H1 (cell line): ENCODE measurements around the gene PML. TPM values are rescaled to one million over a fixed set of nuclear protein-coding genes. Genes with fewer than 3 reads are reported as not detected.

ENCODE experiments used
- CTCF ChIA-PET: fragments of 300-600 bp; sonication (Branson Sonifier 250); formaldehyde crosslinking; loops from one replicate; lab custom pipeline; 2021; ENCODE audit not compliant: partially characterized antibody; lab: Charles Lee
- POLR2A ChIA-PET: fragments of 300-600 bp; sonication (Branson Sonifier 250); formaldehyde crosslinking; loops from one replicate; lab custom pipeline; 2021; ENCODE audit warnings: inconsistent platforms; ENCODE audit not compliant: partially characterized antibody; lab: Charles Lee
- DNase-seq, 2 experiments: peaks; one replicate each; pipeline versions ENCODE4 v3.0.0 to v3.0.0-alpha.2; 2010 to 2022; ENCODE audit warnings: low spot score in 2 of 2, low read depth in 1 of 2, mixed read lengths in 1 of 2
- FAIRE-seq: peaks from 2 replicates; lab custom pipeline; 2011; peaks lifted over from hg19 to GRCh38; lab: Jason Lieb, UNC
- H2AFZ ChIP-seq: 2 replicates; pipeline ENCODE4 v1.8.1; 2012; ENCODE audit warnings: low read length, inconsistent platforms
- H2AK5ac ChIP-seq: 2 replicates; pipeline ENCODE4 v1.6.1; 2013; ENCODE audit warnings: low read depth, low read length
- H2BK120ac ChIP-seq: replicated peaks from 2 replicates; pipeline ENCODE3; 2013; ENCODE audit warnings: low read depth, low read length, inconsistent platforms
- H2BK12ac ChIP-seq: 2 replicates; pipeline ENCODE4 v1.6.1; 2013; ENCODE audit warnings: low read depth, low read length
- H2BK15ac ChIP-seq: 2 replicates; pipeline ENCODE4 v1.6.1; 2013; ENCODE audit warnings: low read length
- H2BK20ac ChIP-seq: 2 replicates; pipeline ENCODE4 v1.6.1; 2013; ENCODE audit warnings: low read length
- H2BK5ac ChIP-seq: 2 replicates; pipeline ENCODE4 v1.6.1; 2013; ENCODE audit warnings: low read depth, low read length
- H3K14ac ChIP-seq: 2 replicates; pipeline ENCODE4 v1.6.1; 2013; ENCODE audit warnings: inconsistent platforms; ENCODE audit not compliant: insufficient read length
- H3K18ac ChIP-seq: 2 replicates; pipeline ENCODE4 v1.6.1; 2013; ENCODE audit warnings: low read length; ENCODE audit errors: extremely low read depth
- H3K23ac ChIP-seq: 2 replicates; pipeline ENCODE4 v1.6.1; 2013; ENCODE audit warnings: inconsistent platforms; ENCODE audit not compliant: insufficient read length
- H3K23me2 ChIP-seq: 2 replicates; pipeline ENCODE4 v1.6.1; 2013; ENCODE audit warnings: low read depth, low read length
- H3K27ac ChIP-seq: 2 replicates; pipeline ENCODE4 v1.6.1; 2011; ENCODE audit warnings: low read depth, low read length, inconsistent platforms
- H3K27me3 ChIP-seq, 4 experiments: replicated peaks in 1 of 4; 1 replicate in 1 of 4; 2 replicates in 3 of 4; pipeline versions ENCODE4 v1.6.1 to v1.8.1; 2011 to 2013; ENCODE audit warnings: low read length in 3 of 4, mild to moderate bottlenecking in 3 of 4, inconsistent platforms in 2 of 4, mixed read lengths in 2 of 4, moderate library complexity in 1 of 4; ENCODE audit not compliant: control insufficient read depth in 3 of 4, insufficient read depth in 3 of 4; ENCODE audit errors: extremely low read depth in 1 of 4
- H3K36me3 ChIP-seq, 4 experiments: 2 replicates each; pipeline versions ENCODE4 v1.6.1 to v1.8.1; 2011 to 2013; ENCODE audit warnings: mild to moderate bottlenecking in 4 of 4, low read length in 3 of 4, moderate library complexity in 2 of 4, control low read depth in 1 of 4, inconsistent platforms in 1 of 4; ENCODE audit not compliant: insufficient read depth in 4 of 4, control insufficient read depth in 2 of 4
- H3K4ac ChIP-seq: replicated peaks from 2 replicates; pipeline ENCODE3; 2013; ENCODE audit warnings: low read length, low read depth, mixed read lengths, inconsistent platforms; ENCODE audit not compliant: insufficient read length
- H3K4me1 ChIP-seq, 4 experiments: replicated peaks in 1 of 4; 1 replicate in 1 of 4; 2 replicates in 3 of 4; pipeline versions ENCODE4 v1.6.1 to v1.8.1; 2011 to 2013; ENCODE audit warnings: low read length in 3 of 4, inconsistent platforms in 2 of 4, mixed read lengths in 1 of 4; ENCODE audit not compliant: insufficient read depth in 4 of 4, control insufficient read depth in 3 of 4
- H3K4me2 ChIP-seq, 2 experiments: 2 replicates each; pipeline versions ENCODE4 v1.6.1 to v1.8.1; 2011 to 2013; ENCODE audit warnings: low read depth in 2 of 2, low read length in 2 of 2, control low read depth in 1 of 2, inconsistent platforms in 1 of 2, mild to moderate bottlenecking in 1 of 2; ENCODE audit not compliant: insufficient read depth in 1 of 2
- H3K4me3 ChIP-seq, 4 experiments: fragments of 200-600, 300-600 bp in 1 of 4; sonication (generic), shearing (Covaris generic), sonication (Bioruptor Twin) in 1 of 4; 2 replicates each; pipeline versions ENCODE4 v1.5.1 to v1.8.1; 2011 to 2016; ENCODE audit warnings: low read length in 4 of 4, low read depth in 3 of 4, control low read depth in 2 of 4, inconsistent platforms in 2 of 4, mild to moderate bottlenecking in 2 of 4, mixed read lengths in 1 of 4, moderate library complexity in 1 of 4; ENCODE audit not compliant: insufficient read depth in 2 of 4; ENCODE audit errors: extremely low read depth in 1 of 4
- H3K56ac ChIP-seq: replicated peaks from 2 replicates; pipeline ENCODE3; 2013; ENCODE audit warnings: low read depth, mild to moderate bottlenecking, mixed read lengths, low read length, inconsistent platforms; ENCODE audit not compliant: insufficient read length
- H3K79me1 ChIP-seq: 2 replicates; pipeline ENCODE4 v1.6.1; 2013; ENCODE audit warnings: low read depth, low read length, control low read depth
- H3K79me2 ChIP-seq, 2 experiments: 2 replicates each; pipeline versions ENCODE4 v1.6.1 to v1.8.1; 2012 to 2013; ENCODE audit warnings: low read length in 2 of 2, mild to moderate bottlenecking in 2 of 2, inconsistent platforms in 1 of 2; ENCODE audit not compliant: insufficient read depth in 2 of 2, control insufficient read depth in 1 of 2
- H3K9ac ChIP-seq, 4 experiments: replicated peaks in 1 of 4; 1 replicate in 1 of 4; 2 replicates in 3 of 4; pipeline versions ENCODE4 v1.6.1 to v1.8.1; 2011 to 2013; ENCODE audit warnings: low read depth in 3 of 4, low read length in 3 of 4, control low read depth in 2 of 4, mild to moderate bottlenecking in 2 of 4, moderate library complexity in 2 of 4, inconsistent platforms in 1 of 4; ENCODE audit errors: extremely low read depth in 1 of 4
- H3K9me3 ChIP-seq, 2 experiments: 2 replicates each; pipeline versions ENCODE4 v1.6.1 to v1.8.1; 2012 to 2013; ENCODE audit warnings: mild to moderate bottlenecking in 2 of 2, moderate library complexity in 2 of 2, control low read depth in 1 of 2, inconsistent platforms in 1 of 2, low read depth in 1 of 2, low read length in 1 of 2, mixed read lengths in 1 of 2; ENCODE audit not compliant: insufficient read depth in 2 of 2
- H4K20me1 ChIP-seq, 2 experiments: replicated peaks in 1 of 2; 2 replicates each; pipeline versions ENCODE3 to v1.8.1; 2011 to 2013; ENCODE audit warnings: inconsistent platforms in 2 of 2, low read length in 2 of 2, mild to moderate bottlenecking in 1 of 2; ENCODE audit not compliant: insufficient read depth in 2 of 2, control insufficient read depth in 1 of 2
- H4K5ac ChIP-seq: 2 replicates; pipeline ENCODE4 v1.6.1; 2013; ENCODE audit warnings: low read length, low read depth, mixed read lengths, inconsistent platforms; ENCODE audit not compliant: insufficient read length
- H4K8ac ChIP-seq: 2 replicates; pipeline ENCODE4 v1.8.0; 2013; ENCODE audit warnings: mild to moderate bottlenecking, moderate library complexity, low read length, inconsistent platforms; ENCODE audit not compliant: insufficient read depth; ENCODE audit errors: extremely low read depth
- H4K91ac ChIP-seq: replicated peaks from 2 replicates; pipeline ENCODE3; 2013; ENCODE audit warnings: low read length, mixed read lengths, inconsistent platforms; ENCODE audit not compliant: insufficient read length
- ATF3 ChIP-seq: IDR thresholded peaks from 2 replicates; pipeline ENCODE4 v1.6.1; 2011; ENCODE audit warnings: low read depth, mild to moderate bottlenecking, low read length; ENCODE audit not compliant: insufficient read depth
- EGR1 ChIP-seq: IDR thresholded peaks from 2 replicates; pipeline ENCODE4 v1.6.1; 2011; ENCODE audit warnings: low read depth, low read length, borderline replicate concordance
- GABPA ChIP-seq: IDR thresholded peaks from 2 replicates; pipeline ENCODE4 v1.6.1; 2011; ENCODE audit warnings: mild to moderate bottlenecking, low read length, moderate library complexity, borderline replicate concordance; ENCODE audit not compliant: insufficient read depth
- SP1 ChIP-seq: IDR thresholded peaks from 2 replicates; pipeline ENCODE4 v1.6.1; 2011; ENCODE audit warnings: low read depth, low read length
- SRF ChIP-seq: IDR thresholded peaks from 2 replicates; pipeline ENCODE4 v1.6.1; 2011; ENCODE audit warnings: mild to moderate bottlenecking, low read depth, low read length, moderate library complexity
- TAF7 ChIP-seq: optimal IDR thresholded peaks from 2 replicates; pipeline ENCODE3; 2011; ENCODE audit warnings: low read depth, mild to moderate bottlenecking, inconsistent platforms, low read length, moderate library complexity, borderline replicate concordance
- TEAD4 ChIP-seq: IDR thresholded peaks from 2 replicates; pipeline ENCODE4 v1.6.1; 2012; ENCODE audit warnings: low read depth, low read length, inconsistent platforms, mixed read lengths
- WGBS, 2 experiments: shearing (Covaris generic) in 1 of 2; methylation state at CpG; one replicate each; pipeline versions ENCODE4 v1.1.6 to v1.1.7; 2013 to 2015; ENCODE audit warnings: low lambda C conversion rate in 2 of 2, mixed read lengths in 2 of 2, inconsistent platforms in 1 of 2, low coverage in 1 of 2, missing lambda C conversion rate in 1 of 2; ENCODE audit not compliant: insufficient replicate concordance in 2 of 2, insufficient coverage in 1 of 2, insufficient read length in 1 of 2; ENCODE audit errors: extremely low coverage in 1 of 2, missing lambda C conversion rate in 1 of 2; 5-methylcytosine and 5-hydroxymethylcytosine counted together
- polyA plus RNA-seq, 7 experiments: library from polyadenylated mRNA; depleted of rRNA in 3 of 7; stranded (reverse) in 5 of 7; unstranded in 2 of 7; fragments of >200 nt in 5 of 7; fragments of 200-250 nt in 2 of 7; gene quantifications; 1 replicate in 5 of 7; 2 replicates in 1 of 7; 4 replicates in 1 of 7; pipeline versions ENCODE4 v1.2.1 to v1.2.3, GENCODE V29; 2011 to 2013; ENCODE audit warnings: missing spikeins in 2 of 7, mixed read lengths in 2 of 7
- total RNA-seq: library from RNA; stranded (reverse); fragmentation: NEBNext Ultra II Directional; extraction: Animal tissue kit (Norgen Biotek cat#: 25700); gene quantifications from 2 replicates; pipeline ENCODE4 v1.2.1, GENCODE V29; 2021

Gene PML
- total and polyA plus RNA-seq, 2 of the 8 experiments (the other 6 are each of a cell fraction or from before 2014, with no cell fraction given): 14.9 to 30.3 TPM

- no peaks in the 10 kb centered on the region for H3K23me2 ChIP-seq
- no peak overlapping the region for H2BK12ac ChIP-seq
- DNase-seq (no peak), FAIRE-seq (no peak)
- no peak overlapping the region for H3K9ac ChIP-seq
- H3K27ac ChIP-seq: no peak overlapping the region
- H3K4ac ChIP-seq: no peak overlapping the region
- no peak overlapping the region for H3K56ac ChIP-seq
- peaks cover 7% of the 10 kb centered on the region; the same call in 1 of the 2 replicates for H3K79me1 ChIP-seq
- ChIA-PET POLR2A (interaction anchor here (1.2 kb wide), 1 partner anchor 17 kb away, joined by 3 read pairs; the partner anchor contains the start of gene PML), CTCF (interaction anchor here (1.1 to 4.6 kb wide), 8 partner anchors 18 to 144 kb away, joined by 3 to 24 read pairs (median 4); partner anchors contain the start of genes PML and STOML1)
- no peak overlapping the region for H3K4me2 ChIP-seq
- no peak overlapping the region for H2AK5ac ChIP-seq
- H3K36me3 ChIP-seq: peaks cover 0 to 3% (median 2%) of the 10 kb centered on the region in 4 experiments; a peak in 4 of 8 replicates
- H3K14ac ChIP-seq: no peak overlapping the region
- H3K9me3 ChIP-seq: no peaks in the 10 kb centered on the region
- 86% methylated on average over 2 of the region's 2 CpGs; no CpG with 5 or more reads in 1 of the 2 experiments for WGBS, 2 experiments
- no peaks in the 10 kb centered on the region for H3K27me3 ChIP-seq
- H4K20me1 ChIP-seq: peaks cover 3 to 14% of the 10 kb centered on the region in 2 experiments
- H3K18ac ChIP-seq: no peak overlapping the region
- no peak overlapping the region for H2AFZ ChIP-seq
- no peak overlapping the region for H2BK20ac ChIP-seq
- no peak overlapping the region for H3K23ac ChIP-seq
- H3K4me1 ChIP-seq: no peaks in the 10 kb centered on the region
- no peak overlapping the region for H4K5ac ChIP-seq
- no peak overlapping the region for H3K4me3 ChIP-seq
- no peak overlapping the region for H4K91ac ChIP-seq
- no peak overlapping the region for H4K8ac ChIP-seq
- peaks cover 0 to 3% of the 10 kb centered on the region in 2 experiments; a peak in 1 of 4 replicates for H3K79me2 ChIP-seq
- H2BK15ac ChIP-seq: no peak overlapping the region
- no peak overlapping the region for H2BK120ac ChIP-seq
- no peak overlapping the region for H2BK5ac ChIP-seq
- no peak for TF ChIP-seq TAF7
- TF ChIP-seq SP1: no peak
- no peak for TF ChIP-seq TEAD4
- no peak for TF ChIP-seq EGR1
- no peak for TF ChIP-seq GABPA
- TF ChIP-seq SRF: no peak
- TF ChIP-seq ATF3: no peak
These were observed 16.5 kb downstream of the PML start for GRCh38 chr15:74010929-74011540.
